HUES48 (cell line): ENCODE data around the gene PNPLA7.

Experiments used
- H3K27ac ChIP-seq: one replicate; pipeline ENCODE4 v1.7.0; 2013; ENCODE audit warnings: low read depth, low read length, inconsistent platforms
- H3K27me3 ChIP-seq: 2 replicates; pipeline ENCODE4 v1.6.1; 2013; ENCODE audit warnings: mild to moderate bottlenecking, low read length; ENCODE audit not compliant: control insufficient read depth, insufficient read depth
- H3K36me3 ChIP-seq: 2 replicates; pipeline ENCODE4 v1.6.1; 2013; ENCODE audit warnings: low read length; ENCODE audit not compliant: control insufficient read depth, insufficient read depth
- H3K4me1 ChIP-seq: 2 replicates; pipeline ENCODE4 v1.6.1; 2013; ENCODE audit warnings: mild to moderate bottlenecking, low read length; ENCODE audit not compliant: control insufficient read depth, insufficient read depth
- H3K4me3 ChIP-seq: 2 replicates; pipeline ENCODE4 v1.5.1; 2013; ENCODE audit warnings: mild to moderate bottlenecking, low read depth, low read length
- H3K9ac ChIP-seq: 2 replicates; pipeline ENCODE4 v1.6.1; 2013; ENCODE audit warnings: mild to moderate bottlenecking, low read depth, low read length, moderate library complexity
- H3K9me3 ChIP-seq: 2 replicates; pipeline ENCODE4 v1.6.1; 2013; ENCODE audit warnings: low read length; ENCODE audit not compliant: control insufficient read depth, insufficient read depth

PNPLA7 gene

DNA sequence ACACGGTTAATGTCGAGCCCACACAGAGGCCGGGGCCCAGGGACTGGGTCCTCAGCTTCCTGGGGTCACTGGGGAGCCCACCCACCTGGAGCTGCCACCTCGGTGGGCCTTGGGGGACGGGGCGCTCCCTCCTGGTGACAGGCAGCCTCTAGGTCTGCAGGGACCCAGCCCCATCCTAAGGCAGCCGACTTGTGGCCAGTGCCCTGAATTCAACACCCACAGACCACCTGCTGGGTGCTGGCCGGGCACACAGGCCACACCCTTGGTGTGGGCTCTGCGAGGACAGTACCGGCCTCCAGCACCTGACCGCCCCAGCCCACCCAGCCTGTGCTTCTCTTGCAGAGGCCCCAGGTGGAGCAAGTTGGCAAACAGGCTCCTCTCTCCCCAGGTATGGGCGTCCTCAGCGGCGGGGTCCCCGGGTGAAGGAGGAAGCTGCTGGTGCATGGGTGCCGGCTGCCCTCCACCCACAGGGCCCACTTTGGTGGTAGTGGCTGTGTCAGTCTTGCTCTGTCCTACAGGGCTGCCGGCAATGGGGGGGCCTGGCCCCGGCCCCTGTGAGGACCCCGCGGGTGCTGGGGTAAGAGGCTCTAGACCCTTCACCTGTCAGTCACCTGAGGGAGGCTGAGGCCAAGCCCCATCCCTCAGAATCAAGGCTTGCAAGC is 117.4 kb downstream of the PNPLA7 start:
- Histone ChIP-seq H3K27ac (no peak overlapping the region), H3K4me3 (no peak overlapping the region), H3K9ac (no peak overlapping the region), H3K36me3 (no peaks in the 10 kb centered on the region), H3K4me1 (no peaks in the 10 kb centered on the region), H3K27me3 (no peaks in the 10 kb centered on the region), H3K9me3 (no peaks in the 10 kb centered on the region)

DNA sequence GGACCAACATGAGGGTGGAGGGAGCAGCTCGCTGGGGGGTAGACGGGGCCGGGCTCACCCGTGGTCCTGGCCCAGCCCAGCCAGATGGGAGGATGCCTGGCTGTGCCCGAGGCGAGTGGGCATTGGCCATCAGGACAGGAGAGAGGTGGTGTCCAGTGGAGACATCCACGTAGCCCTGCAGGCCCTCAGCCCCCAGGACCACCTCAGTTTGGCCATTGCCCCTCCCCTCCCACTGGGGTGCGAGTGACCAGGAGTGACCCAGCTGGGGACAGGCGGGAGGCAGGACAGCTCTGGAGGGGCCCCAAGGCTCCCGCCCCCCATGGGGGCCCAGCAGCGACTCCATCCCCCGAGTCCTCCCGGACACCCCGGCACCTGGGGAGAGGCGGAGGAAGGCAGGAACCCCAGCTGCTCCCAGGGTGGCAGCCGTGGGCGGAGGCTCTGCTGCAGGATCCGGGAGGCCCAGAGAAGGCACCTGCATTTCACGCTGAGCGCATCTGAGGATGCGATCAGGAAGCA is 118.7 kb downstream of the PNPLA7 start:
- no peak overlapping the region for H3K4me3 ChIP-seq
- H3K9ac ChIP-seq: no peak overlapping the region
- H3K27ac ChIP-seq: no peak overlapping the region
- H3K36me3 ChIP-seq: no peaks in the 10 kb centered on the region
- no peaks in the 10 kb centered on the region for H3K4me1 ChIP-seq
- H3K27me3 ChIP-seq: no peaks in the 10 kb centered on the region
- H3K9me3 ChIP-seq: no peaks in the 10 kb centered on the region

DNA sequence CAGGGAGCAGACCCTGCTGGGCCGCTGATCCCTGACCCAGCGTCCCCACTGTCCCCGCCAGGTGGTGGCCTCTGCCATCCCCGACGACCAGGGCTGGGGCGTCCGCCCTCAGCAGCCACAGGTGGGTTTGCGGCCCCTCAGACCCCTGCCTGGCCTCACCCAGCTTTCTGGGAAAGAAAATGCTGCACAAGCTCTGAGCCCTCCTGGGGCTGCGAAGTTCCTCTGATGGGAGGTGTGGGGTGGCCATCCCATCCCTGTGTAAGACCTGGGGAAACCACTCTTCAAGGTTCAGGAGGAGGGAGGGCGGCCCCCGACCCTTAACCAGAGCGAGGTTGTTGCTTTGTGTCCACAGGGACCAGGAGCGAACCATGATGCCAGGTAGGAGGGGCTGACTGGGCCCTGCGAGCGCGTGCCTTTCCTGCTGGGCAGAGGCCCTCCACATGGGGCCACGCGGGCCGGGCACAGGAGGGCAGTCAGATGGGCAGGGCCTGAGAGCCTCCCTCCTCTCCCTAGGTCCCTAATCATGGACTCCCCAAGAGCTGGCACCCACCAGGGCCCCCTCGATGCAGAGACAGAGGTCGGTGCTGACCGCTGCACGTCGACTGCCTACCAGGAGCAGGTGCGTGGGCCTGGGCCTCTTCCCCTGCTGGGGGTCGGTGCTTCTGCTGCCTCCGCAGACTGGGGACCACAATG is 119.3 kb downstream of the PNPLA7 start:
- Histone ChIP-seq H3K4me1 (no peaks in the 10 kb centered on the region), H3K9me3 (no peaks in the 10 kb centered on the region), H3K27me3 (no peaks in the 10 kb centered on the region), H3K9ac (no peak overlapping the region), H3K36me3 (no peaks in the 10 kb centered on the region), H3K4me3 (no peak overlapping the region), H3K27ac (no peak overlapping the region)

DNA sequence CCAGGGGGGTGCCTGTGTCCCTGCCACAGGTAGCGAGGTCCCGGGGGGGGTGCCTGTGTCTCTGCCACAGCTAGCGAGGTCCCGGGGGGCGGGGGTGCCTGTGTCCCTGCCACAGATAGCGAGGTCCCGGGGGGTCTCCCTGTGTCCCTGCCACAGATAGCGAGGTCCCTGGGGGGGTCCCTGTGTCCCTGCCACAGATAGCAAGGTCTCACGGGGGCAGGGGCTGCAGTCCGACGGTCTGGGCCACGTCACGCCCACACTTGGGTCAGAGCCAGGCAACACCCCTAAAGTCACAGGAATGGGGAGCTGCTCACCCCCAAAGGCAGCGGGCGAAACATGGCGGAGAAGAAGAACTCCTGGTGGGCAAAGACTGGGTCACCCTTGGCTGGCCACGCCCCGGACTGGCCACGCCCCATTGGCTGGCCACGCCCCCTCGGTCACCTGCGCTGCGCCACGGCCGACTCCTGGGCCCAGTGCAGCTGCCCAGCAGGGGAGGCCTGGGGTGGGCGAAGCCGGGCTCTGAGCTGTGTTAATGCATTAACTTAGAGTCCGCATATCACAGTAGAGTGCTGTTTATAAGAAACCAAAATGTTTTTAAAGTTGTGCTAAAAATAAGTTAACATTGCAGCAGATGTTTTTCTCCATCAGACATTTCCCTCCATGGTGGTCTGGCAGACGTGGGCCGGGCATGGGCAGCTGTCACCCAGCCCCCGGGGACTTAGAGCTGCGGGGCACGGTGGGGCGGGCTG is 120.1 kb downstream of the PNPLA7 start:
- Histone ChIP-seq H3K9me3 (no peaks in the 10 kb centered on the region), H3K9ac (no peak overlapping the region), H3K4me1 (no peaks in the 10 kb centered on the region), H3K27me3 (no peaks in the 10 kb centered on the region), H3K27ac (no peak overlapping the region), H3K36me3 (no peaks in the 10 kb centered on the region), H3K4me3 (no peak overlapping the region)

DNA sequence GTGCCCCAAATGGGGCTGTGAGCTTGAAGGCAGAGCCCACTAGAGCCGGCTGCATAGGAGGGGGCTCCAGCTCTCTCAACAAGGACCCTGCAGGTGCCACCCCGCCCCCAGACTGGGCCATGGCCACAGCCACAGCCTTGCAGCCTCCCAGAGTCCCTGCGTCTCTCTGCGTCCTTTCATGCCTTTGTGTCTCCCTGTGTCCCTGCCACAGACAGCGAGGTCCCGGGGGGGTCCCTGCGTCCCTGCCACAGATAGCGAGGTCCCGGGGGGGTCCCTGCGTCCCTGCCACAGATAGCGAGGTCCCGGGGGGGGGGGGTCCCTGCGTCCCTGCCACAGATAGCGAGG is 120.7 kb downstream of the PNPLA7 start:
- H3K9me3 ChIP-seq: no peaks in the 10 kb centered on the region
- no peak overlapping the region for H3K4me3 ChIP-seq
- H3K27me3 ChIP-seq: 0 out of 2 replicates have a peak, but pooled peaks cover 2% of the 10 kb centered on the region
- H3K4me1 ChIP-seq: no peaks in the 10 kb centered on the region
- H3K36me3 ChIP-seq: no peaks in the 10 kb centered on the region
- H3K9ac ChIP-seq: no peak overlapping the region
- no peak overlapping the region for H3K27ac ChIP-seq

DNA sequence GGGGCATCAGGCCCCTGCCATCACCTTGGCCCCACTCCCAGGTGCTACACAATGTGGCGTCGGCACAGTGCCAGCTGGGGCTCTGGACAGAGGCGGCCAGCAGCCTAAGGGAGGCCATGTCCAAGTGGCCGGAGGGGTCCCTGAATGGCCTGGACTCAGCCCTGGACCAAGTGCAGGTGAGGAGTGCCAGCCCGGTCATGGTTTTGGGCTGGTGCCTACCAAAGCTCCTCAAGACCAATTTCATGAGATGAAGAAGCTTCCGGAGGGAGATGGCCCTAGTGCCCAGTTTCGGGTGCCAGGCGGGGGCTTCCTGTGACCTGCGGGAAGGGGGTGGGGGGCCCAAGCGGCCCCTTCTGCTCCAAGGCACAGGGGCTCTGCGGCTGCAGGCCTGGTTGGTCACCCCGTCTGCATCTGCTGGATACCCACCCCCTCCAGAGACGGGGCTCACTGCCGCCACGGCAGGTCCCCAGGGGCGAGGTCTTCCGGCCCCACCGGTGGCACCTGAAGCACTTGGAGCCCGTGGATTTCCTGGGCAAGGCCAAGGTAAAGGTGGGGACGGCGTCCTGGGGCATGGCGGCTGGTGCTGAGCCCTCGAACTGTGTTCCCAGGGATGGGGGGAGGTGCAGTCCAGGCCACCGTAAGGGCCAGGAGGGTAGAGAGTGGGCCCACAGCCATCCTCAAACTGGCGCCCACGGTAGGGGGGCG is 121.2 kb downstream of the PNPLA7 start:
- H3K9me3 ChIP-seq: no peaks in the 10 kb centered on the region
- no peak overlapping the region for H3K9ac ChIP-seq
- H3K36me3 ChIP-seq: no peaks in the 10 kb centered on the region
- peaks cover 7% of the 10 kb centered on the region; the same call in 1 of the 2 replicates for H3K27me3 ChIP-seq
- H3K27ac ChIP-seq: no peak overlapping the region
- no peak overlapping the region for H3K4me3 ChIP-seq
- H3K4me1 ChIP-seq: no peaks in the 10 kb centered on the region

DNA sequence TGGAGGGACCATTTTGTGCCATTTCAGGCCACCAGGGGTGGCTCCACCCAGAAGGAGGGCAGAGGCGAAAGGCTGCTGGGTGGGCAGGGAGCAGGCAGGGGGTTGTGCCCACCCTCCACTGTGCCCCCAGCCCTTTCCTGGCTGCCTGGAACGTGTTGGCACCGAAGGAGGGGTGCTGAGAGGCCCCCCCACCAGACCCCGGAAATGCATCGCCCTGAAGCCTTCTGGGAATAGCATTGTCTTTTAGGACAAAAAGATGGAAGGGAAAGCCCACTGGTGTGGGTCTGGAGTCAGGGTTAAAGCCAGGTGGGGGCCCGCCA is 121.9 kb downstream of the PNPLA7 start:
- Histone ChIP-seq H3K27me3 (peaks cover 15% of the 10 kb centered on the region; the same call in 1 of the 2 replicates), H3K36me3 (no peaks in the 10 kb centered on the region), H3K9ac (no peak overlapping the region), H3K9me3 (no peaks in the 10 kb centered on the region), H3K4me1 (no peaks in the 10 kb centered on the region), H3K27ac (no peak overlapping the region), H3K4me3 (no peak overlapping the region)

DNA sequence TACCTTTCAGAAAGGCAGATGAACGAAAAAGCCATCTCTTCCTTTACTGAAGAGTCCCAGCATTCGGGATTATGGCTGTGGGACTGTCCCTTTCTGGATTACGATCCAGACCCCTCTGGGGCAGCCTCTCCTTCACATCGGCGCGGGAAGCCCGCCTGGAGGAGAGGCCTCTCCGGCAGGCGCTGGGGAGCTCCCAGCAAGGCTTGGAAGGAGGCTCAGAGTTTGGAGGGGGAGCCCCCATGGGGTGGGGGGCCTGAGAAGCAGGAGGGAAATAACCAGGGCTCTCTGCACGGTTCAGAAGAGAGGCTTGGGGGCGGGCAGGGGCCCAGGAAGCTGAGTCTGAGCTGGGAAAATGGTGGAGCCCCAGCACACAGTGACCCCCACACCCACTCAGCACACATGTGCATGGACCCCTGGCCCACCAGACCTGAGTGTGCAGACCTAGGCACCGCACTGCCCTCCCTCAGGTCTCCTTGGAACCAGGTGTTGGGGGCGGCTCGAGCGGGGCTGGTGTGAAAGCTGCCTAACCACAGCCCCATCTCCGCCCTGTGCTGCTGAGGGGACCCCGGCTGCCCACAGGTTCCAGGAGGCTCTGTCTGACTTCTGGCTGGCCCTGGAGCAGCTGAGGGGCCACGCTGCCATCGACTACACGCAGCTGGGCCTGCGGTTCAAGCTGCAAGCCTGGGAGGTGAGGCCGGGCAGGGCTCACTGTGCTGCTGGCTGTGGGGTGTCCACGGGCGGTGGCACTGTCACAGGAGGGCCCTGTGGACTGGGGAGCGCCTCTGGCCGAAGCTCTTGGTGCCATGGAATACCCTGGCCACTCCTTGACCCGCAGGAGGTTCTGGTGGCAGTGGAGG is 122.5 kb downstream of the PNPLA7 start:
- no peak overlapping the region for H3K4me3 ChIP-seq
- H3K27ac ChIP-seq: no peak overlapping the region

DNA sequence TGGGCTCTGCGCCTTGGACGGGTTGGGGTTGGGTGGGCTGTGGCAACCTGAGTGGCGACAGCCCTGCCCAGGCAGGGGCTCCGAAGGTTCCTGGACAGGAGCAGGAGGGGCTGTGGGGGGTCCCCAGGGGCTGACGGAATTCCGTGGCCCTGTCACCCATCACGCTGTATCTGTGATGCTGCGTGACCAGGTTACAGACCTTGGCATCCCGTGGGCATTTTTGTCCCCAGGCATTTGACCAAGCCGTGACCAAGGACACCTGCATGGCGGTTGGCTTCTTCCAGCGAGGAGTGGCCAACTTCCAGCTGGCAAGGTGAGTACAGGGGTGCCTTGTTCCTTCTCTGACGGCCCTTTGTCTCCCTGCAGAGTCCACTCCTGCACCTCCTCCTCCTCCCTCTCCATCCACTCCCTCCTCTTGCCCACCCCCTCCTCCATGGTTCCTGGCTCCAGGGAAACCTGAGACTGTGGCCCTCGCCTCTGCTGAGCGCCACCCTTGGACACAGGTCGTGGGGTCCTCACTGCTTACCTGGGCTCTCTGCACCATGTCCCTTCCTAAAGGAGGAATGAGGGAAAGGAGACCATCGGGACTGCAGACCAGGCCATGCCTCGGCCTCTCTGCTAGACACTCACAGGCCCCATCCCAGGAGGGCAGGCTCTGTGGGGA is 124.1 kb downstream of the PNPLA7 start:
- H3K9me3 ChIP-seq: no peaks in the 10 kb centered on the region
- H3K9ac ChIP-seq: no peak overlapping the region
- H3K4me3 ChIP-seq: no peak overlapping the region
- no peaks in the 10 kb centered on the region for H3K36me3 ChIP-seq
- H3K27ac ChIP-seq: no peak overlapping the region
- no peaks in the 10 kb centered on the region for H3K4me1 ChIP-seq
- peaks cover 15% of the 10 kb centered on the region; the same call in 1 of the 2 replicates for H3K27me3 ChIP-seq

More for the DNA sequence above, 122.5 kb downstream of the PNPLA7 start:
- Histone ChIP-seq H3K36me3 (no peaks in the 10 kb centered on the region), H3K27me3 (peaks cover 15% of the 10 kb centered on the region; the same call in 1 of the 2 replicates), H3K9ac (no peak overlapping the region), H3K4me1 (no peaks in the 10 kb centered on the region), H3K9me3 (no peaks in the 10 kb centered on the region)
